Stimulated activated CD4-positive, alpha-beta T cell treated with anti-CD3 and anti-CD28 coated beads, Interleukin-15, amount 100 ng/mL, for 24 hours (primary cell): Measurements from ENCODE around the gene RBMS3.
A peak's percentile ranks its signal among the peaks of the same experiment; 100 is the strongest.
"Not testable (repeated sequence)": the region's sequence is repeated elsewhere in the genome, so short reads cannot be mapped to it uniquely, and the experiment has no call there.

Experiments
- DNase-seq: peaks from one replicate; pipeline ENCODE4 v3.0.0-alpha.2; 2020

Gene RBMS3

DNA sequence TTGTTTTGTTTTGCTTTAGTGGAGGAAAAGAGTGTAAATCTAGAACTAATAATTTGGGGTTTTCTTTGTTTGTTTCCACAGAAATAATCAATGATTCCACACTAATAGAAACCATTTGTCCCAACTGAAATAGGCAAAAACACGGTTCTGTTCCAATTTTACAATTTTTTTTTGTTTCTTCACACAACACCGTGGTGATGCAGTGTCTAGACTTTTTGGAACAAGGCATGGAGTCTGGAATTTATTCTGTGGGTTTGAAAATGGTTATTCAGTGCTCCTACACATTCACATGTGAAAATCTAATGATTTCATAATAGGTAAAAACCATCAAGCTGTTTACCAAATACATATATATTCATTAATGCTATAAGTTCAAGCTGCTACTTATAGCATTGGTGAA lies 696.5 kb downstream of the RBMS3 start:
- no peak for DNase-seq

GRCh38 chr3:29978036-29978435 lies 697.2 kb downstream of the RBMS3 start:
- no peak for DNase-seq

DNA sequence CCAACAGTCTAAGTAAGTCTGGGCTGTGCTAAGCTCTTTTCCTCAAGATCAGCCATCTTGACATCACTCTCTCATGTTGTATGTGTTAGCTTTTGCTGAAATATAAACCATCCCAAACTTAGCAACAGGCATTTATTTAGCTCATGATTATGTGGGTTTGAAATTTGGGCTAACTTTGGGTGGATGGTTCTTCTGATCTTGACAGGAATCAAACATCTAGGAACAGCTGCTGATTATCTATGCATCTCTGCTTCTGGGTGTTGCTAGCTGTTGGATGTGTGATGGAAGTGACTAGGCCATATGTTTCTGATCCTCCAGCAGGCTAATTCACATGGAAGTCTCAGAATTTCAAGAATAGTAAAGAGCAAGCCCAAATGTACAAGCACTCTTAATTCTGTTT lies 710.3 kb downstream of the RBMS3 start:
- DNase-seq: no peak

DNA sequence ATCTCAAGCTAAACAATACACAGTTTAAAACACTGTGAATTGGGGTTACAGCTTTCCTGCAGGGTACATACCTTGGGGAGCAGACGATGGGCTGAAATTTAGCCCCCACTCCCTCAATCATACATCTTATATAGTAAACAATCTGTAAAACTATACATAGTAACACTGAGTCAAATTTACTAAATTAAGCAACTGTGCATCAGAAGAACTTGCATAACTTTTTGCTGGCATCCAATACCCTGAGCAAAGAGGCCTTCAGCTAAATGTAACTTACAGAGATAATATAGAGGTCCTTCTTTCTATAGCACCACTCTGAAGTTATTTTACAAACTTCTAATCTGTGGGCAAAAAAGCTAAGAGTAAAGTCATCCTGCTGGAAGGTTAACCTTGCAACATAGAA lies 721.9 kb downstream of the RBMS3 start:
- DNase-seq: no peak

DNA sequence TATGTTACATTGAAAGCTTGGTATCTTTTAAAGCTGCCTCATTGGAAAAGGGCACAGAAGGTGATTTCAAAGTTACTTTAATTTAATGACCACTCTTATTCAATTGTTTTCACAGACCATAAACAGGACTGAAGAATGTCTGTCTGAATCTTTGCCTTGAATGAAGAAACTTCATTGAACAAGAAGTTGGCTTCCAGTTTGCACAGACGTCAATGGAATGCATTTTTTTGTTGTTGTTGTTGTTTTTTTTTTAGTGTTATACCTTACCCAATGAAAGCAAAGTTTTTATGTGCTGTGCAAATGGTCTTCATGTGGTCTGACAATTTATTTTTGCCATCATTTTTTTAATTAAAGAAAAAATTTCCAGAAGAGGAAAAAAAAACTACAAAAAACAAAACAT lies 722.9 kb downstream of the RBMS3 start:
- DNase-seq: no peak

- no peak for DNase-seq
These were observed 723.6 kb downstream of the RBMS3 start for GRCh38 chr3:30004481-30004880.

DNA sequence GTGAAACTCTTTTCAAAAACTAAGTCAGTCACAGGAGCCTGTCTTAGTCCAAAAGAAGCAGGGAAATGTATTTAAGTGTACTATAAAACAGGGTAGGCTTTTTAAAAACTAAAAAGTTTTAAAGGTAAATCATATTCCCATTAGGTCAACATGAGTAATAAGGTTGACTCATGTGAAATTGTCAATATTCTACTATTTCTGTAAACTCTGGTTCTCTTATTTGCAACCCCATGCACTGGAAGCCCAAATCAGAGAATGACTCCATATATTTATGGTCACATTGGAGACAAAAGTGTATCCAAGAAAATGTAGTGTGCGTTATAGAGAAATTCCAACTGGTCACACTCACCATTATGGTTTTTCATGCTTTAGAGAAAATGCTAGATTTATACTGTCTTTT lies 725.2 kb downstream of the RBMS3 start:
- no peak for DNase-seq

GRCh38 chr3:30007668-30008067 lies 726.8 kb downstream of the RBMS3 start:
- no peak for DNase-seq

GRCh38 chr3:30011237-30011803 lies 730.4 kb downstream of the RBMS3 start:
- DNase-seq: no peak

GRCh38 chr3:30012941-30013543 lies 732.2 kb downstream of the RBMS3 start:
- DNase-seq: peak; percentile 70

GRCh38 chr3:30017901-30018300 lies 737.0 kb downstream of the RBMS3 start:
- no peak for DNase-seq

- DNase-seq: no peak
These were observed 739.5 kb downstream of the RBMS3 start for GRCh38 chr3:30020380-30020779.

GRCh38 chr3:30024466-30024865 lies 743.6 kb downstream of the RBMS3 start:
- DNase-seq: no peak

- DNase-seq: no peak
These were observed 746.0 kb downstream of the RBMS3 start for GRCh38 chr3:30026851-30027250.

DNA sequence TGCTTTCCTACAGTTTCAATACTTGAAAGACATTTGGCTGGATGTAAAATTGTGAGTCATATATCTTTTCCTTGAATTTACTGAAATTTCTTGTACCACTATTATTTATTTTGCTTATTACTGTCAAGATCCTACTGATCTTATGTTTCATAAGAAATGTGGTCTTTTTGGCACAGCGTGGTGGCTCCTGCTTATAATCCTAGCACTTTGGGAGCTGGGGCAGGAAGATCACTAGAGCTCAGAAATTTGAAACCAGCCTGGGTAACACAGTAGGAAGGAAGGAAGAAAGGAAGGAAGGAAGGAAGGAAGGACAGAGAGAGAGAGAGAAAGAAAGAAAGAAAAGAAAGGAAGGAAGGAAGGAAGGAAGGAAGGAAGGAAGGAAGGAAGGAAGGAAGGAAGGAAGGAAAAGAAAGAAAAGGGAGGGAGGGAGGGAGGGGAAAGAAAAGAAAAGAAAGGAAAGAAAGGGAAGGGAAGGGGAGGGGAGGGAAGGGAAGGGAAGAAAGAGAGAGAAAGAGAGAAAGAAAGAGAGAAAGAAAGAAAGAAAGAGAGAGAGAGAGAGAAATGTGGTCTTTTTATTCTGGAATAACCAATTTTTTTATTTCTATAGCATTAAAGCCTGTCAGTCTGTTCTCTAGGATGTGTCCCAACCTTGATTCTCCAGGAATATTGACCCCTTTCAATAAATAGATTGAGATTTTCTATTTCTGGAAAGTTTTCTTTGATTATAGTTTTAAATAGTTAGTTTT lies 753.5 kb downstream of the RBMS3 start:
- no peak for DNase-seq

GRCh38 chr3:30035935-30036567 lies 755.2 kb downstream of the RBMS3 start:
- no peak for DNase-seq

GRCh38 chr3:30040126-30040525 lies 759.3 kb downstream of the RBMS3 start:
- DNase-seq: no peak

DNA sequence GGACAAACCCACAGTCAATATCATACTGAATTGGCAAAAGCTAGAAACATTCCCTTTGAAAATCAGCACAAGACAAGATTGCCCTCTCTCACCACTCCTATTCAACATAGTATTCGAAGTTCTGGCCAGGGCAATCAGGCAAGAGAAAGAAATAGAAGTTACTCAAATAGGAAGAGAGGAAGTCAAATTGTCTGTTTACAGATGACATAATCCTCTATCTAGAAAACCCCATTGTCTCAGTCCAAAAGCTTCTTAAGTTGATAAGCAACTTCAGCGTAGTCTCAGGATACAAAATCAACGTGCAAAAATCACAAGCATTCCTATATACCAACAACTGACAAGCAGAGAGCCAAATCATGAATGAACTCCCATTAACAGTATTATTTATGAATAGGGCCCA lies 760.6 kb downstream of the RBMS3 start:
- not testable (repeated sequence) for DNase-seq

DNA sequence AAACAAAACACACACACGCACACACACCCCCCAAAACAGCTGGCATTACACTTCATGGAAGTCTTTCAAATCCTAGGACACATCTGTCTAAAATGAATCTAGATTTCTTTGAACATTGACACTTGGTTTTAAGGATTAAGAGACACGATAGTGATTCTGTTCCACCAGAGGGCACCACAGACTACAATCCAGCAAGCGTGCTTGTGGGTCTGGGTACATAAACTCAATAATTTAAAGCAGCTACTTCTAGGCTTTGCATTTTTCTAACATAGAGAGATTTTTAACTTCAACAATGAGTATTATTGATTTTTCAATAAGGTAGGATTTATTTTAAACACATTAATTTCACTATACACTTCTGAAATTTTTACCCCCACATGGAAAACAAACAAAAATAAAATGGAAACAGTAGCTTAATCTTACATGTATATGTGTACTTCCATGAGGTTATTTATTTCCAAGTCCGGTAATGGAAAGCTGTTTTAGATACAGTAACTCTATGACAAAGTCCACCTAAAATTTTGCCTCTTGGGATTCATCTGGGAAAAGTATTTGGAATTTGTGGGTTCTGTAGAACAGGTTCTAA lies 761.5 kb downstream of the RBMS3 start:
- DNase-seq: peak; percentile 65

GRCh38 chr3:30042916-30043555 lies 762.2 kb downstream of the RBMS3 start:
- DNase-seq: no peak

DNA sequence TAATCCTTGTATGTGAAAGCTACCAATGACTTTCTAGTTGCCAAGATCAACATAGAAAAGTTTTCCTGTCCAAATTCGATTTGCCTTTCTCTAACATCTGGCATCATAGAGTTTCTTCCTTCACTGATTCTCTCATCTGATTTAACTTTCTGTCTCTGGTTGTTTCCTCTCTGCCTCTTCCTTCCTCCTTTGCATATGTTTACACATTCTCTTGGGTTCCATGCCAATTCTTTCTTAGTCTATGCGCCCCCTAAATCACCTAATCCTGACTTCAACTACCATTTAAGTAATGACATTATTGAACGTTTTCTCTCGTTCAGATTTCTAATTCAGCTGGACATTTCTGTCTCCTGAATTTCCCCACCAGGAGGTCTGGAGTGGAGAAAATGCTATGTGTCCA lies 763.6 kb downstream of the RBMS3 start:
- no peak for DNase-seq

GRCh38 chr3:30048431-30048830 lies 767.6 kb downstream of the RBMS3 start:
- no peak for DNase-seq

GRCh38 chr3:30050116-30050515 lies 769.2 kb downstream of the RBMS3 start:
- DNase-seq: not testable (repeated sequence)
